Liver (tissue), 9 donors: ENCODE data around the gene C4orf17. TPM values are rescaled to one million over a fixed set of nuclear protein-coding genes. Genes with fewer than 3 reads are reported as not detected.

Experiments
- DNase-seq: peaks from one replicate; pipeline ENCODE4 v3.0.0-alpha.2; 2017; ENCODE audit warnings: low spot score
- H3K27ac ChIP-seq, 2 donors: one replicate each; pipeline ENCODE4 v1.7.0; 2013; ENCODE audit warnings: inconsistent platforms in 2 of 2, low read length in 2 of 2, control low read depth in 1 of 2, low read depth in 1 of 2, mild to moderate bottlenecking in 1 of 2
- H3K27me3 ChIP-seq, 4 donors: one replicate each; pipeline versions ENCODE4 v1.6.1 to v1.7.0; 2013; ENCODE audit warnings: low read length in 3 of 4, inconsistent platforms in 1 of 4, mild to moderate bottlenecking in 1 of 4, moderate library complexity in 1 of 4; ENCODE audit not compliant: control insufficient read depth in 4 of 4, insufficient read depth in 4 of 4
- H3K36me3 ChIP-seq, 4 donors: one replicate each; pipeline versions ENCODE4 v1.6.1 to v1.7.0; 2013; ENCODE audit warnings: low read length in 3 of 4, mild to moderate bottlenecking in 3 of 4, low read depth in 1 of 4, moderate library complexity in 1 of 4; ENCODE audit not compliant: control insufficient read depth in 4 of 4, insufficient read depth in 3 of 4
- H3K4me1 ChIP-seq, 4 donors: one replicate each; pipeline versions ENCODE4 v1.6.1 to v1.7.0; 2013; ENCODE audit warnings: low read length in 3 of 4, mild to moderate bottlenecking in 3 of 4, moderate library complexity in 1 of 4; ENCODE audit not compliant: control insufficient read depth in 4 of 4, insufficient read depth in 4 of 4
- H3K4me3 ChIP-seq, 3 donors: one replicate each; pipeline versions ENCODE4 v1.6.1 to v1.7.0; 2013; ENCODE audit warnings: low read length in 3 of 3, control low read depth in 1 of 3, low read depth in 1 of 3, mild to moderate bottlenecking in 1 of 3
- H3K9ac ChIP-seq, 2 donors: one replicate each; pipeline ENCODE4 v1.7.0; 2013; ENCODE audit warnings: low read length in 2 of 2, mild to moderate bottlenecking in 2 of 2, moderate library complexity in 2 of 2, control low read depth in 1 of 2, low read depth in 1 of 2
- H3K9me3 ChIP-seq, 4 donors: one replicate each; pipeline versions ENCODE4 v1.6.1 to v1.7.0; 2013; ENCODE audit warnings: low read length in 3 of 4; ENCODE audit not compliant: control insufficient read depth in 4 of 4
- EGR1 ChIP-seq, 2 donors: IDR thresholded peaks; 2 replicates each; pipeline ENCODE4 v1.6.1; 2016 to 2018; ENCODE audit warnings: antibody characterized with exemption in 2 of 2, low read depth in 2 of 2
- FOXA1 ChIP-seq: IDR thresholded peaks from 2 replicates; pipeline ENCODE4 v1.6.1; 2016; ENCODE audit warnings: antibody characterized with exemption
- FOXA2 ChIP-seq: IDR thresholded peaks from 2 replicates; pipeline ENCODE4 v1.6.1; 2016; ENCODE audit warnings: antibody characterized with exemption
- GABPA ChIP-seq, 2 donors: IDR thresholded peaks in 1 of 2; conservative IDR thresholded peaks in 1 of 2; 2 replicates each; pipeline ENCODE4 v1.6.1; 2016; ENCODE audit warnings: antibody characterized with exemption in 2 of 2, mild to moderate bottlenecking in 1 of 2, moderate library complexity in 1 of 2
- HNF4G ChIP-seq: IDR thresholded peaks from 2 replicates; pipeline ENCODE4 v1.6.1; 2016; ENCODE audit warnings: antibody characterized with exemption
- JUND ChIP-seq, 2 donors: IDR thresholded peaks; 2 replicates each; pipeline ENCODE4 v1.6.1; 2016; ENCODE audit warnings: antibody characterized with exemption in 2 of 2
- NR2F2 ChIP-seq: IDR thresholded peaks from 2 replicates; pipeline ENCODE4 v1.6.1; 2016; ENCODE audit warnings: antibody characterized with exemption
- RAD21 ChIP-seq, 2 donors: IDR thresholded peaks; 2 replicates each; pipeline ENCODE4 v1.6.1; 2016; ENCODE audit warnings: antibody characterized with exemption in 2 of 2, mild to moderate bottlenecking in 2 of 2
- RXRA ChIP-seq, 2 donors: IDR thresholded peaks; 2 replicates each; pipeline ENCODE4 v1.6.1; 2017 to 2018; ENCODE audit warnings: antibody characterized with exemption in 2 of 2, mild to moderate bottlenecking in 1 of 2
- SP1 ChIP-seq: IDR thresholded peaks from 2 replicates; pipeline ENCODE4 v1.6.1; 2018; ENCODE audit warnings: antibody characterized with exemption, mild to moderate bottlenecking
- TAF1 ChIP-seq: conservative IDR thresholded peaks from 2 replicates; pipeline ENCODE4 v1.6.1; 2016; ENCODE audit warnings: antibody characterized with exemption, mild to moderate bottlenecking
- YY1 ChIP-seq: IDR thresholded peaks from 2 replicates; pipeline ENCODE4 v1.6.1; 2016; ENCODE audit warnings: antibody characterized with exemption, mild to moderate bottlenecking
- WGBS: extraction: QIAGEN DNeasy Blood & Tissue Kit; methylation state at CpG from one replicate; pipeline ENCODE4 v1.1.7; 2013; 5-methylcytosine and 5-hydroxymethylcytosine counted together
- polyA plus RNA-seq, 2 donors: library from polyadenylated mRNA; stranded (reverse) in 1 of 2; unstranded in 1 of 2; fragments of 200-250 nt in 1 of 2; fragments of >200 nt in 1 of 2; fragmentation: Nextera tagmentation in 1 of 2; extraction: Ambion mirVana in 1 of 2; gene quantifications; one replicate each; pipeline versions ENCODE4 v1.2.1 to v1.2.3, GENCODE V29; 2013 to 2015
- total RNA-seq, 2 donors: library from RNA; depleted of rRNA; stranded (reverse); fragments of >200 nt; gene quantifications; one replicate each; pipeline ENCODE4 v1.2.3, GENCODE V29; 2014
- TF ChIP-seq, protein P1 (sequence below): IDR thresholded peaks from 2 replicates; pipeline ENCODE4 v1.6.1; 2016; ENCODE audit warnings: antibody characterized with exemption
- TF ChIP-seq, protein P2 (sequence below): IDR thresholded peaks from 2 replicates; pipeline ENCODE4 v1.6.1; 2016; ENCODE audit warnings: antibody characterized with exemption
- TF ChIP-seq, protein P3 (sequence below): IDR thresholded peaks from 2 replicates; pipeline ENCODE4 v1.6.1; 2016; ENCODE audit warnings: antibody characterized with exemption, mild to moderate bottlenecking
- TF ChIP-seq, protein P4 (sequence below): IDR thresholded peaks from 2 replicates; pipeline ENCODE4 v1.6.1; 2016; ENCODE audit warnings: antibody characterized with exemption
- donor health status: healthy.
- donor health status: healthy.
- donor health status: healthy.
- donor health status: healthy.
- donor health status: healthy.

The C4orf17 gene
- total and polyA plus RNA-seq, 4 donors, result not detected

DNA sequence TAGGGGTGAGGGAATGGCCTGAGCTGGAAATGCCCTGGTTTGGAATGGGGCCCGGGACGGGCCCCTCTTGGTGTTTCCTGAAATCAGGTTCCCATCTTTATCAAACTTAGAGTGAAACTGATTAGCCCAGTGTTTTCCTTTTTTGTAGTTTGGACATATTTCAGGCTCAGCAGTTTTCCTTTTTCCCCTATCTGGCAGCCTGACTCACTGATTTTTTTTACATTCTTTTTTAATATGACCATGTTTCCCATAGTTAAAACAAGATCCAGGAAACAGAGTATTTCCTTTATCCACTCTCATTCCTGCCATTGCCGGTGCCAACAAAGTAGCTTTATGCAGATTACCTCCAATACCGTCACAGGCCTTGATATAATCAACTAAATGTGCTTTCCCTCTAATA is 20.5 kb upstream of the C4orf17 start:
- 84% methylated on average over 4 of the region's 4 CpGs for WGBS
- Histone ChIP-seq H3K9me3 (peaks cover 4 to 28% (median 7%) of the 10 kb centered on the region in 4 donors), H3K9ac (no peak overlapping the region)

DNA sequence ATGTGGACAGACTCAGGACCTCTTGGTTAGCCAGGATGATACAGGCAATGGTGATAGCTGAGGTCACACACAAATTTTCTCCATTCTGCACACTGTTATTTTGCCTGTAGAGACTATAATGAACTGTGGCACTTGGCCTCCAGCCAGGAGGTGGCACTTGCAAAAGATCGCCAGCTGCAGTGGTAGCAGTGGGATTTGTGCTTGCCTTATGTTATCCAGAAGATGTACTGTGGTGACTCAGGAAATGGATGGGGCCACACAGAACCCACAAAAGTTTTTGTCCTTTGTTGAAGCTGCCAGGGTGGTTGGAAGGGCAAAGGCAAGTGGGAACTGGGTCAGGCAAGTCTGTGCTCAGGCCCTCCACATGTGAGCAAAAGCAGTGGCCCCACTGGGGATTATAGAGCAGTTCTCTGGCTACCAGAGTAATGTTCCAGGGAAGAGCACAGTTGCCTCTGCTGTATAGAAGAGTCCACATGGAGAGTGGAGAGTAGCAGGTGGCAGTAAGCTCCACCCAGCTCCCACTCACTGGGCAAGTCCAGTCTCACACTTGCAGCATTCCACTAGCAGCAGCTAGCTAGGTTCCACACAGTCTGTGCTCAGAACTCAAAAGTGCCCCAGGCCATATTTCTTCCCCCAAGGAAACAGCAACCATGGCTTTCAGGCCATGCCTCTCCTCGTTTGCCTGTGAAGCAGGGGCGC is 5.9 kb upstream of the C4orf17 start:
- no peak for TF ChIP-seq FOXA2
- no peaks in the 10 kb centered on the region for H3K36me3 ChIP-seq
- H3K9me3 ChIP-seq, result no peaks in the 10 kb centered on the region
- no peaks in the 10 kb centered on the region for H3K27me3 ChIP-seq
- no peak for DNase-seq
- no peak overlapping the region for H3K27ac ChIP-seq
- no peaks in the 10 kb centered on the region for H3K4me1 ChIP-seq
- 82% methylated on average over 3 of the region's 3 CpGs for WGBS
- H3K4me3 ChIP-seq, result no peak overlapping the region
- no peak overlapping the region for H3K9ac ChIP-seq

More for the DNA sequence above, 20.5 kb upstream of the C4orf17 start:
- TF ChIP-seq EGR1 (IDR thresholded peaks at IDR 0.05; ENCODE audit: low read depth in 2 of 2), result no peak
- DNase-seq, result no peak
- H3K27me3 ChIP-seq, result no peaks in the 10 kb centered on the region
- H3K27ac ChIP-seq, result no peak overlapping the region
- no peaks in the 10 kb centered on the region for H3K4me1 ChIP-seq
- no peaks in the 10 kb centered on the region for H3K36me3 ChIP-seq
- H3K4me3 ChIP-seq, result no peak overlapping the region

DNA sequence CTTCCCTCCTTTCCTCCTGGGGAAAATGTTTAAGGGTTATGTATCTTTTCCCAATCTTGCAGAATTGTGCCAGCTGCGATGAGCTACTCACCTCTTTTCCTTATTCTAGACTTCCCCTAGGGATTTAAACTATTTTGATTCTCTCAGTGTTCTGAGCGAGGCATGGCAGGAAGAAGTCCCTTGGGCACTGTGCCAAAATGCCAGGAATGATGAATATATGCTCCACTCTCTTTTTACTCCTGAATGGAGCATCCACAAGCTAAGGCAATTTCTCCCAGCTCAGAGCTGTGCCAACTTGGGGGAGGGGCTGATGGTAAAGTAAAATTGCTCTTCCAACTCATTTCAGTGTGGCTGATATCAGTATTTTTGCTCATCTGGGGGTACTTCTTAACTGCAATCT is 4.0 kb upstream of the C4orf17 start:
- 80% methylated on average over 2 of the region's 2 CpGs for WGBS
- Histone ChIP-seq H3K4me3 (no peak overlapping the region), H3K36me3 (no peaks in the 10 kb centered on the region), H3K27me3 (no peaks in the 10 kb centered on the region), H3K9ac (no peak overlapping the region), H3K9me3 (no peaks in the 10 kb centered on the region), H3K4me1 (no peaks in the 10 kb centered on the region), H3K27ac (no peak overlapping the region)
- TF ChIP-seq FOXA1 (no peak), SP1 (no peak), RAD21 (IDR thresholded peaks at IDR 0.05) (no peak), NR2F2 (no peak), EGR1 (IDR thresholded peaks at IDR 0.05; ENCODE audit: low read depth in 2 of 2) (no peak), YY1 (no peak), TAF1 (no peak), GABPA (IDR thresholded peaks at IDR 0.05 in 1 of 2, conservative IDR thresholded peaks at IDR 0.05 in 1 of 2) (no peak), JUND (IDR thresholded peaks at IDR 0.05) (no peak), FOXA2 (no peak), RXRA (IDR thresholded peaks at IDR 0.05) (no peak), HNF4G (no peak)
- TF ChIP-seq, protein P1, sequence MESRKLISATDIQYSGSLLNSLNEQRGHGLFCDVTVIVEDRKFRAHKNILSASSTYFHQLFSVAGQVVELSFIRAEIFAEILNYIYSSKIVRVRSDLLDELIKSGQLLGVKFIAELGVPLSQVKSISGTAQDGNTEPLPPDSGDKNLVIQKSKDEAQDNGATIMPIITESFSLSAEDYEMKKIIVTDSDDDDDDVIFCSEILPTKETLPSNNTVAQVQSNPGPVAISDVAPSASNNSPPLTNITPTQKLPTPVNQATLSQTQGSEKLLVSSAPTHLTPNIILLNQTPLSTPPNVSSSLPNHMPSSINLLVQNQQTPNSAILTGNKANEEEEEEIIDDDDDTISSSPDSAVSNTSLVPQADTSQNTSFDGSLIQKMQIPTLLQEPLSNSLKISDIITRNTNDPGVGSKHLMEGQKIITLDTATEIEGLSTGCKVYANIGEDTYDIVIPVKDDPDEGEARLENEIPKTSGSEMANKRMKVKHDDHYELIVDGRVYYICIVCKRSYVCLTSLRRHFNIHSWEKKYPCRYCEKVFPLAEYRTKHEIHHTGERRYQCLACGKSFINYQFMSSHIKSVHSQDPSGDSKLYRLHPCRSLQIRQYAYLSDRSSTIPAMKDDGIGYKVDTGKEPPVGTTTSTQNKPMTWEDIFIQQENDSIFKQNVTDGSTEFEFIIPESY, result no peak
- TF ChIP-seq, protein P2, sequence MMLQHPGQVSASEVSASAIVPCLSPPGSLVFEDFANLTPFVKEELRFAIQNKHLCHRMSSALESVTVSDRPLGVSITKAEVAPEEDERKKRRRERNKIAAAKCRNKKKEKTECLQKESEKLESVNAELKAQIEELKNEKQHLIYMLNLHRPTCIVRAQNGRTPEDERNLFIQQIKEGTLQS, result no peak
- TF ChIP-seq, protein P3, sequence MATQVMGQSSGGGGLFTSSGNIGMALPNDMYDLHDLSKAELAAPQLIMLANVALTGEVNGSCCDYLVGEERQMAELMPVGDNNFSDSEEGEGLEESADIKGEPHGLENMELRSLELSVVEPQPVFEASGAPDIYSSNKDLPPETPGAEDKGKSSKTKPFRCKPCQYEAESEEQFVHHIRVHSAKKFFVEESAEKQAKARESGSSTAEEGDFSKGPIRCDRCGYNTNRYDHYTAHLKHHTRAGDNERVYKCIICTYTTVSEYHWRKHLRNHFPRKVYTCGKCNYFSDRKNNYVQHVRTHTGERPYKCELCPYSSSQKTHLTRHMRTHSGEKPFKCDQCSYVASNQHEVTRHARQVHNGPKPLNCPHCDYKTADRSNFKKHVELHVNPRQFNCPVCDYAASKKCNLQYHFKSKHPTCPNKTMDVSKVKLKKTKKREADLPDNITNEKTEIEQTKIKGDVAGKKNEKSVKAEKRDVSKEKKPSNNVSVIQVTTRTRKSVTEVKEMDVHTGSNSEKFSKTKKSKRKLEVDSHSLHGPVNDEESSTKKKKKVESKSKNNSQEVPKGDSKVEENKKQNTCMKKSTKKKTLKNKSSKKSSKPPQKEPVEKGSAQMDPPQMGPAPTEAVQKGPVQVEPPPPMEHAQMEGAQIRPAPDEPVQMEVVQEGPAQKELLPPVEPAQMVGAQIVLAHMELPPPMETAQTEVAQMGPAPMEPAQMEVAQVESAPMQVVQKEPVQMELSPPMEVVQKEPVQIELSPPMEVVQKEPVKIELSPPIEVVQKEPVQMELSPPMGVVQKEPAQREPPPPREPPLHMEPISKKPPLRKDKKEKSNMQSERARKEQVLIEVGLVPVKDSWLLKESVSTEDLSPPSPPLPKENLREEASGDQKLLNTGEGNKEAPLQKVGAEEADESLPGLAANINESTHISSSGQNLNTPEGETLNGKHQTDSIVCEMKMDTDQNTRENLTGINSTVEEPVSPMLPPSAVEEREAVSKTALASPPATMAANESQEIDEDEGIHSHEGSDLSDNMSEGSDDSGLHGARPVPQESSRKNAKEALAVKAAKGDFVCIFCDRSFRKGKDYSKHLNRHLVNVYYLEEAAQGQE, result no peak
- TF ChIP-seq, protein P4, sequence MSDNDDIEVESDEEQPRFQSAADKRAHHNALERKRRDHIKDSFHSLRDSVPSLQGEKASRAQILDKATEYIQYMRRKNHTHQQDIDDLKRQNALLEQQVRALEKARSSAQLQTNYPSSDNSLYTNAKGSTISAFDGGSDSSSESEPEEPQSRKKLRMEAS, result no peak
- no peak for DNase-seq
